SJSA1 (cell line): ENCODE results near the gene SLC5A7. TPM values are rescaled to one million over a fixed set of nuclear protein-coding genes. Genes with fewer than 3 reads are reported as not detected.

Source experiments
- DNase-seq, 2 experiments: peaks; one replicate each; pipeline ENCODE4 v3.0.0-alpha.2; 2015 to 2020; ENCODE audit warnings: low spot score in 2 of 2, low read depth in 1 of 2
- H3K27ac ChIP-seq: fragments of 250-450 bp; sonication (Bioruptor Pico); 2 replicates; pipeline ENCODE4 v1.5.1; 2020; ENCODE audit warnings: mild to moderate bottlenecking, moderate library complexity
- H3K27me3 ChIP-seq: fragments of 250-450 bp; sonication (Bioruptor Pico); replicated peaks from 2 replicates; pipeline ENCODE4 v1.5.1; 2020; ENCODE audit warnings: mild to moderate bottlenecking, moderate library complexity
- H3K36me3 ChIP-seq: fragments of 250-450 bp; sonication (Bioruptor Pico); 2 replicates; pipeline ENCODE4 v1.5.1; 2020; ENCODE audit warnings: mild to moderate bottlenecking
- H3K4me1 ChIP-seq: fragments of 250-450 bp; sonication (Bioruptor Pico); replicated peaks from 2 replicates; pipeline ENCODE4 v1.6.1; 2021; ENCODE audit warnings: mild to moderate bottlenecking
- H3K4me3 ChIP-seq: fragments of 250-450 bp; sonication (Bioruptor Pico); 2 replicates; pipeline ENCODE4 v1.5.1; 2020; ENCODE audit warnings: mild to moderate bottlenecking
- H3K9me3 ChIP-seq: fragments of 250-450 bp; sonication (Bioruptor Pico); replicated peaks from 2 replicates; pipeline ENCODE4 v1.5.1; 2020; ENCODE audit warnings: mild to moderate bottlenecking
- total RNA-seq: library from RNA; depleted of rRNA; stranded (reverse); fragments of >200 nt; shearing (Covaris generic); gene quantifications from 2 replicates; pipeline ENCODE4 v1.2.3, GENCODE V29; 2014; rRNA removed

The SLC5A7 gene
- total RNA-seq, 1 experiment from 2014 or later = not detected

DNA sequence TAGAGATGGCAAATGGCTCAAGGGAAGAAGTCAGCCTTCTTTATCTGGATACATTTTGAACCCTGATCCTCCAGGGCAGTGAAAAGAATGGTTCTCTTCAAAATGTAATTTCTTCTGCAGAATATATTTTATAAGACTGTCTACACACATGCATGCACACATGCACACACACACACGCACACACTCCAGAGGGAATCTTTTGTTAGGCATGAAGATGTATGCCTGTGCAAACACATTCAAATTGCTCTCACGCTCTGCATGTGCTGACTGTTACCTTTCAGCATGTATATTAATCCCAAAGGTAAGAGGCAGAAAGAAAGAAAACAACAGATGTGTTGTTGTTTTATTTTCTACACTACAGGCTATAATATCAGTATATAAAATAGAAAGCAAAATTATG lies 43.2 kb downstream of the SLC5A7 start:
- no peak for DNase-seq
- Histone ChIP-seq H3K4me3 (no peak overlapping the region), H3K27me3 (no peaks in the 10 kb centered on the region), H3K9me3 (no peaks in the 10 kb centered on the region), H3K36me3 (no peaks in the 10 kb centered on the region), H3K27ac (no peak overlapping the region), H3K4me1 (no peaks in the 10 kb centered on the region)

DNA sequence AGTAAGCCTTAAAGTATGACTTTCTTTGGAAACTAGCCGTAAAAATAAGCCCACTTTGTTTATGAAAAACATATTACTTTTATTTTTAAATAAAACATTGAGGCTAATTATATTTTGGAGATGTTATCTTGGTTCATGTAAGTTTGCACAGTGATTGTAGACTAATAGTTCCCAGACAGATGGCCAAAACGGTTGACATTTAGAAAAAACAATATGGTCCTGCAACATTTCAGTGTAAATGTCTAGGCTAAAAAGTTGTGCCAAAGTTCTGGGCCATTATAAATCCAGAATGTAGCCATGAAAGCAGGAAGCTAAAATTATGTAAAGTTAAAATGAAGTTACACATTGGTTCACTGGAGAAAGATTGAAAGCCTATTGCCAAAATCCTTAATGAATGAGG lies 43.6 kb downstream of the SLC5A7 start:
- no peak overlapping the region for H3K27ac ChIP-seq
- no peak overlapping the region for H3K4me3 ChIP-seq
- no peaks in the 10 kb centered on the region for H3K27me3 ChIP-seq
- no peak for DNase-seq
- no peaks in the 10 kb centered on the region for H3K36me3 ChIP-seq
- no peaks in the 10 kb centered on the region for H3K4me1 ChIP-seq
- H3K9me3 ChIP-seq = no peaks in the 10 kb centered on the region

DNA sequence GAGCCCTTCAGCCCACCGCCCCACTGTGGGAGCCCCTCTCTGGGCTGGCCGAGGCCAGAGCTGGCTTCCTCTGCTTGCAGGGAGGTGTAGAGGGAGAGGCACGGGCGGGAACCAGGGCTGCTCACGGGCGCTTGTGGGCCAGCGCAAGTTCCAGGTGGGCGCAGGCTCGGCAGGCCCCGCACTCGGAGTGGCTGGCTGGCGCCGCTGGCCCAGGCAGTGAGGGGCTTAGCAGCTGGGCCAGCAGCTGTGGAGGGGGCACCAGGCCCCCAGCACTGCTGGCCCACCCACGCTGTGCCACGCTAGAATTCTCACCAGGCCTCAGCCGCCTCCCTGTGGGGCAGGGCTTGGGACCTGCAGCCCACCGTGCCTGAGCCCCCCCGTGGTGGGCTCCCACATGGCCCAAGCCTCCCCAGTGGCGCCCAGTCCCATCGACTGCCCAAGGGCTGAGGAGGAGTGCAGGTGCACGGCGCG lies 45.2 kb downstream of the SLC5A7 start:
- H3K9me3 ChIP-seq = no peaks in the 10 kb centered on the region
- H3K4me1 ChIP-seq = no peaks in the 10 kb centered on the region
- H3K27ac ChIP-seq = no peak overlapping the region
- DNase-seq = no peak
- H3K36me3 ChIP-seq = no peaks in the 10 kb centered on the region
- no peak overlapping the region for H3K4me3 ChIP-seq
- 0 out of 2 replicates have a peak, but pooled peaks cover 3% of the 10 kb centered on the region for H3K27me3 ChIP-seq

DNA sequence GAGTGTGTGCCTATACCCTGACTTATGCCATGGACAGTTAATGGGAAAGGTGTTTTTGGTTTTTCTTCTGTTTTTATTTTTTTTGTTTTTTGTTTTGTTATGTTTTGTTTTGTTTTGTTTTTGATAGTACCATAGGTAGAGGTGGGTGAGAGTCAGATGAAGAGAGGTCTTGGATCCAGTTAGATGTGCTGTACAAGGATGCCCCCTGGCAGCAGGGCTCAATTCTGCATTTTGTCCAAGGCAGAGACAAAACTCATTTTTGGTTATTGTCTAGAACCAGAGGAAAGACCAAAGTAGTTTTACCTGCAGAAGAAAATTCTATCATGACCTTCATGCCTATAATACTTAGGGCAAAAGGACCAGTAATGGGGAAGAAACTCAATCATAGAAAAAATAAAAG lies 48.5 kb downstream of the SLC5A7 start:
- Histone ChIP-seq H3K4me3 (no peak overlapping the region), H3K4me1 (no peaks in the 10 kb centered on the region), H3K27ac (no peak overlapping the region)

DNA sequence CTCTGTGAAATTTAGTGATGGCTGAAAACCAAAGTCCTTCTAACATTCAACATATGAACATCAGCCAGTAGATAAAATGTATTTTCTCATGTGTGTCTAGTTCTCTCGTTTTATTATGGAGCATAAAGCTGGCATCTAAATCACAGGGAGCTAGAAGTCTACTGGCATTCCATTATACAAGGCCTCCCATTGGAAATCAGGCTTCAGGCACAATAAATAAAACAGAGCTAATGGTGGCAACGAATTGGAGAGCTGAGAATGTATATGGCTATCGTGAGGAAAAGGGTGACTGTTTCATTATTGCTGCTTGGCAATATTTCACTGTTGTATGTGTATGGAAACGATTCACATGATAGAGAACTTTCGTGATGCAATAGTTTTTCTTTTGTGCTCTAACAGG lies 62.4 kb downstream of the SLC5A7 start:
- Histone ChIP-seq H3K4me1 (no peaks in the 10 kb centered on the region), H3K36me3 (no peaks in the 10 kb centered on the region), H3K4me3 (no peak overlapping the region), H3K27me3 (no peaks in the 10 kb centered on the region), H3K27ac (no peak overlapping the region), H3K9me3 (0 out of 2 replicates have a peak, but pooled peaks cover 2% of the 10 kb centered on the region)
- DNase-seq = no peak

More for the DNA sequence above, 48.5 kb downstream of the SLC5A7 start:
- no peaks in the 10 kb centered on the region for H3K9me3 ChIP-seq
- DNase-seq = no peak
- H3K36me3 ChIP-seq = no peaks in the 10 kb centered on the region
- H3K27me3 ChIP-seq = 0 out of 2 replicates have a peak, but pooled peaks cover 3% of the 10 kb centered on the region

DNA sequence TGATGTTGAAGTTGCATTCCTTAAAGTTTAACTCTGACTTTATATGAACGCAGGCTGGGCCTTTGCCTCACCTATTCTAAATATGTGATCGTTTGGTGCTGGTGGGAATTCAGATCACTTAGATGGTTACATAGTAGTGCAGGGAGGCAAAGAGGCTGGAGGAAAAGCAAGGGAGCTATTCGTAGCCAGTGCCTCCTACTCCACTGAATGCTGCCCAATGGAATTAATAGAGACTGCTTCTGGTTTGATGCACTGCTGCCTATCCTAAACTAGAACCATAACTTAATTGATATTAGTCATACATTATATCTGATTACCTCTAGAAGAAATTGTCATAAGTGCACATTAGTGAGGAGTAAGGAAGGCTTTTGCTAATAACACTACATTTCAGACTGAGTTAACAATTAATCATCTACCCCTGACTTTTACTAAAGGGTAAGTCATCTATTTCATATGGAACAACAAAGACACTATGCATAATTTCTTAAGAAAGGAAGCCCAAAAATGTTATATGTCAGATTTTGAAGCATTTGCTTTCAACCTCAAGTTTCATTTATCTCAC lies 72.3 kb downstream of the SLC5A7 start:
- H3K27me3 ChIP-seq = 0 out of 2 replicates have a peak, but pooled peaks cover 3% of the 10 kb centered on the region
- DNase-seq = no peak
- no peaks in the 10 kb centered on the region for H3K36me3 ChIP-seq
- H3K4me1 ChIP-seq = no peaks in the 10 kb centered on the region
- H3K4me3 ChIP-seq = no peak overlapping the region
- no peaks in the 10 kb centered on the region for H3K9me3 ChIP-seq
- no peak overlapping the region for H3K27ac ChIP-seq

DNA sequence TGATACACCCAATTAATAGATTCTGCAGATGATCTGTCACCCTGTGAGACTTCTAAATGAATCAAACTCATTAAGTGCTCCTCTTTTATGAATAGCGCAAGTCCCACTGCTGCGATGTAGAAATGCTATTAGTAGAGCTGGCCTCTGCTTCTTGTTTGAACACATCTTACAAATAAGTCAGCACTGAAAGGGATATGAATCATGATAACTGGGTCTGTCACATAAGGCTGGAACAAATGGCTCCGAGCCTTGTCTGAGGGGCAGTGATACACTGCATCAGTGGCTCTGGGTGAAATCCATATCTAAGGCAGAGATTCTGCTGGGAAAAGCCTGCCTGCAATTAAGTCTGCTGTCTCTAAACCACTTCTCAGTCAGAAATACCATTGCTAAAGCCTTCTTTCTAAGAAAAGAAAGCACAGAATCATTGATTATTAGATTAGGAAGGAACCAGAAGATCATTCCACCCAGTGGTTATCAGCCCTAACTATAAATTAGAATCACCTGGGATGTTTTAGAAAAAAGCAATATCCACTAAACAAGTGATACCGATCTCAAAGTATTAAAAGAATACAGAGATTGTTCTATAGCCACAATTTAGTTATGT lies 75.2 kb downstream of the SLC5A7 start:
- no peak for DNase-seq
- H3K4me3 ChIP-seq = no peak overlapping the region
- no peaks in the 10 kb centered on the region for H3K36me3 ChIP-seq
- H3K4me1 ChIP-seq = no peaks in the 10 kb centered on the region
- no peak overlapping the region for H3K27ac ChIP-seq
- H3K9me3 ChIP-seq = no peaks in the 10 kb centered on the region
- 0 out of 2 replicates have a peak, but pooled peaks cover 3% of the 10 kb centered on the region for H3K27me3 ChIP-seq

Other genes starting within 250 kb of the SLC5A7 start
- gene RGPD4, start 159.6 kb upstream of the SLC5A7 start, total RNA-seq = not detected in 2 replicates